T-helper 1 cell treated with Interleukin-12 subunit alpha and Interleukin-12 subunit beta and Interleukin-4 antibody, amounts not matched to agents 30 μg/mL and 1 μg/mL, for 36 hours (primary cell): ENCODE data around the gene CSAG3.
"Not testable (repeated sequence)": the region's sequence is repeated elsewhere in the genome, so short reads cannot be mapped to it uniquely, and the experiment has no call there.

Experiments
- H3K27ac Mint-ChIP-seq: one replicate; pipeline ENCODE4 v1.8.0; 2021; ENCODE audit warnings: mild to moderate bottlenecking, mixed read lengths
- H3K27me3 Mint-ChIP-seq: one replicate; pipeline ENCODE4 v1.8.0; 2021; ENCODE audit warnings: low read depth, mixed read lengths
- H3K36me3 Mint-ChIP-seq: one replicate; pipeline ENCODE4 v1.8.0; 2021; ENCODE audit warnings: low read depth, mixed read lengths
- H3K4me1 Mint-ChIP-seq: one replicate; pipeline ENCODE4 v1.8.0; 2021; ENCODE audit warnings: low read depth, mixed read lengths
- H3K4me3 Mint-ChIP-seq: one replicate; pipeline ENCODE4 v1.8.0; 2021; ENCODE audit warnings: mild to moderate bottlenecking, moderate library complexity, mixed read lengths
- H3K9me3 Mint-ChIP-seq: one replicate; pipeline ENCODE4 v1.8.0; 2021; ENCODE audit warnings: mixed read lengths

Gene CSAG3

GRCh38 chrX:152761582-152761981 lies 2.6 kb downstream of the CSAG3 start:
- H3K27ac Mint-ChIP-seq, H3K4me3 Mint-ChIP-seq, H3K4me1 Mint-ChIP-seq, H3K36me3 Mint-ChIP-seq, H3K27me3 Mint-ChIP-seq, H3K9me3 Mint-ChIP-seq: not testable (repeated sequence)

GRCh38 chrX:152766562-152766961 lies 7.5 kb downstream of the CSAG3 start:
- not testable (repeated sequence) for H3K9me3 Mint-ChIP-seq, H3K4me1 Mint-ChIP-seq, H3K4me3 Mint-ChIP-seq, H3K36me3 Mint-ChIP-seq, H3K27ac Mint-ChIP-seq, H3K27me3 Mint-ChIP-seq

- H3K4me1 Mint-ChIP-seq, H3K4me3 Mint-ChIP-seq, H3K27me3 Mint-ChIP-seq, H3K9me3 Mint-ChIP-seq, H3K36me3 Mint-ChIP-seq, H3K27ac Mint-ChIP-seq: not testable (repeated sequence)
Measured at GRCh38 chrX:152769549-152770289, 10.7 kb downstream of the CSAG3 start, which contains the start of gene MAGEA6. TSS of gene MAGEA6 (minus strand) at chrX:152769689. CDS start at chrX:152767650, 2,039 bp downstream.

GRCh38 chrX:152787062-152787461 lies 28.0 kb downstream of the CSAG3 start:
- H3K9me3 Mint-ChIP-seq, H3K27me3 Mint-ChIP-seq, H3K4me1 Mint-ChIP-seq, H3K36me3 Mint-ChIP-seq, H3K4me3 Mint-ChIP-seq, H3K27ac Mint-ChIP-seq: not testable (repeated sequence)

GRCh38 chrX:152798945-152799344 lies 39.9 kb downstream of the CSAG3 start:
- Mint-ChIP-seq H3K27me3 (peaks cover 19% of the 10 kb centered on the region), H3K36me3 (no peaks in the 10 kb centered on the region), H3K27ac (no peak overlapping the region), H3K4me1 (no peaks in the 10 kb centered on the region), H3K9me3 (no peaks in the 10 kb centered on the region), H3K4me3 (no peak overlapping the region)

- Mint-ChIP-seq H3K27me3 (peaks cover 12% of the 10 kb centered on the region), H3K27ac (no peak overlapping the region), H3K4me1 (no peaks in the 10 kb centered on the region), H3K9me3 (no peaks in the 10 kb centered on the region), H3K4me3 (no peak overlapping the region), H3K36me3 (no peaks in the 10 kb centered on the region)
Measured at GRCh38 chrX:152806035-152806434, 47.0 kb downstream of the CSAG3 start.
